SHP77 (cell line): ENCODE data around the gene ABCA6.

Experiments
- DNase-seq, 2 experiments: peaks; one replicate each; lab custom pipeline; 2025; lab: John Stamatoyannopoulos, UW

The ABCA6 gene

GRCh38 chr17:69047368-69048263 lies 94.1 kb downstream of the ABCA6 start:
- no peak for DNase-seq

GRCh38 chr17:69046121-69046807 lies 95.4 kb downstream of the ABCA6 start:
- no peak for DNase-seq

GRCh38 chr17:69045646-69046045 lies 96.0 kb downstream of the ABCA6 start:
- no peak for DNase-seq

- no peak for DNase-seq
Measured at GRCh38 chr17:69044371-69044770, 97.3 kb downstream of the ABCA6 start.

GRCh38 chr17:69043098-69043734 lies 98.5 kb downstream of the ABCA6 start:
- DNase-seq = no peak

GRCh38 chr17:69042308-69042707 lies 99.4 kb downstream of the ABCA6 start:
- DNase-seq = no peak

GRCh38 chr17:69031839-69032238 lies 109.9 kb downstream of the ABCA6 start:
- no peak for DNase-seq

- no peak for DNase-seq
Measured at GRCh38 chr17:69030169-69030568, 111.5 kb downstream of the ABCA6 start.
